Activated naive CD8-positive, alpha-beta T cell treated with anti-CD3 and anti-CD28 coated beads for 36 hours (primary cell): ENCODE measurements around the gene SLC9A4. TPM values are rescaled to one million over a fixed set of nuclear protein-coding genes. Genes with fewer than 3 reads are reported as not detected.

Source experiments
- DNase-seq: peaks from one replicate; pipeline ENCODE4 v3.0.0; 2021
- H3K27ac Mint-ChIP-seq: one replicate; pipeline ENCODE4 v1.8.0; 2022; ENCODE audit warnings: mild to moderate bottlenecking, moderate library complexity, mixed read lengths
- H3K27me3 Mint-ChIP-seq: one replicate; pipeline ENCODE4 v1.8.0; 2022; ENCODE audit warnings: mild to moderate bottlenecking, mixed read lengths
- H3K36me3 Mint-ChIP-seq: one replicate; pipeline ENCODE4 v1.8.0; 2021; ENCODE audit warnings: mild to moderate bottlenecking, mixed read lengths
- H3K4me1 Mint-ChIP-seq: one replicate; pipeline ENCODE4 v1.8.0; 2021; ENCODE audit warnings: mixed read lengths
- H3K4me3 Mint-ChIP-seq: one replicate; pipeline ENCODE4 v1.8.0; 2022; ENCODE audit warnings: mild to moderate bottlenecking, moderate library complexity, mixed read lengths
- H3K9me3 Mint-ChIP-seq: one replicate; pipeline ENCODE4 v1.8.0; 2022; ENCODE audit warnings: mixed read lengths
- total RNA-seq, 2 experiments: library from RNA; stranded (reverse); gene quantifications; one replicate each; pipeline ENCODE4 v1.2.3, GENCODE V29; 2021

Gene SLC9A4
- total RNA-seq, 2 experiments from 2014 or later, result not detected

- Mint-ChIP-seq H3K4me1 (peaks cover 10% of the 10 kb centered on the region), H3K36me3 (peaks cover 3% of the 10 kb centered on the region), H3K9me3 (peaks cover 7% of the 10 kb centered on the region), H3K27ac (no peak overlapping the region), H3K27me3 (peaks cover 19% of the 10 kb centered on the region), H3K4me3 (no peak overlapping the region)
- DNase-seq, result no peak
Measured at GRCh38 chr2:102505290-102505689, 32.3 kb downstream of the SLC9A4 start.

- Mint-ChIP-seq H3K4me1 (peaks cover 13% of the 10 kb centered on the region), H3K9me3 (peaks cover 7% of the 10 kb centered on the region), H3K27me3 (peaks cover 24% of the 10 kb centered on the region), H3K27ac (no peak overlapping the region), H3K36me3 (peaks cover 3% of the 10 kb centered on the region), H3K4me3 (no peak overlapping the region)
- no peak for DNase-seq
Measured at GRCh38 chr2:102506743-102507142, 33.7 kb downstream of the SLC9A4 start.

GRCh38 chr2:102508863-102509262, 35.8 kb downstream of the SLC9A4 start:
- H3K4me1 Mint-ChIP-seq, result peaks cover 13% of the 10 kb centered on the region

GRCh38 chr2:102509749-102510148, 36.7 kb downstream of the SLC9A4 start:
- Mint-ChIP-seq H3K36me3 (peaks cover 3% of the 10 kb centered on the region), H3K4me1 (peaks cover 13% of the 10 kb centered on the region), H3K4me3 (no peak overlapping the region), H3K27me3 (peaks cover 34% of the 10 kb centered on the region), H3K9me3 (peaks cover 7% of the 10 kb centered on the region), H3K27ac (no peak overlapping the region)
- DNase-seq, result no peak

More at GRCh38 chr2:102508863-102509262, 35.8 kb downstream of the SLC9A4 start:
- H3K9me3 Mint-ChIP-seq, result peaks cover 7% of the 10 kb centered on the region
- peaks cover 3% of the 10 kb centered on the region for H3K36me3 Mint-ChIP-seq
- H3K27me3 Mint-ChIP-seq, result peaks cover 34% of the 10 kb centered on the region
- H3K4me3 Mint-ChIP-seq, result no peak overlapping the region
- DNase-seq, result no peak
- H3K27ac Mint-ChIP-seq, result no peak overlapping the region

- no peak for DNase-seq
- H3K9me3 Mint-ChIP-seq, result peaks cover 7% of the 10 kb centered on the region
- H3K27me3 Mint-ChIP-seq, result peaks cover 34% of the 10 kb centered on the region
- H3K4me3 Mint-ChIP-seq, result no peak overlapping the region
- peaks cover 13% of the 10 kb centered on the region for H3K4me1 Mint-ChIP-seq
- H3K27ac Mint-ChIP-seq, result no peak overlapping the region
- H3K36me3 Mint-ChIP-seq, result peaks cover 3% of the 10 kb centered on the region
Measured at GRCh38 chr2:102510791-102511575, 38.0 kb downstream of the SLC9A4 start.

GRCh38 chr2:102512161-102512560, 39.1 kb downstream of the SLC9A4 start:
- Mint-ChIP-seq H3K36me3 (peaks cover 3% of the 10 kb centered on the region), H3K4me1 (peaks cover 13% of the 10 kb centered on the region), H3K4me3 (no peak overlapping the region), H3K9me3 (peaks cover 7% of the 10 kb centered on the region), H3K27me3 (peaks cover 27% of the 10 kb centered on the region), H3K27ac (no peak overlapping the region)
- no peak for DNase-seq

GRCh38 chr2:102513355-102513939, 40.4 kb downstream of the SLC9A4 start:
- peaks cover 3% of the 10 kb centered on the region for H3K36me3 Mint-ChIP-seq
- H3K4me3 Mint-ChIP-seq, result no peak overlapping the region
- H3K27me3 Mint-ChIP-seq, result peaks cover 23% of the 10 kb centered on the region

GRCh38 chr2:102514061-102514785, 41.2 kb downstream of the SLC9A4 start:
- no peak overlapping the region for H3K27ac Mint-ChIP-seq
- DNase-seq, result no peak

More at GRCh38 chr2:102513355-102513939, 40.4 kb downstream of the SLC9A4 start:
- Mint-ChIP-seq H3K9me3 (peaks cover 7% of the 10 kb centered on the region), H3K27ac (no peak overlapping the region), H3K4me1 (peaks cover 18% of the 10 kb centered on the region)
- no peak for DNase-seq

GRCh38 chr2:102515851-102516250, 42.8 kb downstream of the SLC9A4 start:
- no peak overlapping the region for H3K27ac Mint-ChIP-seq
- H3K4me1 Mint-ChIP-seq, result peaks cover 6% of the 10 kb centered on the region
- H3K4me3 Mint-ChIP-seq, result no peak overlapping the region
- no peaks in the 10 kb centered on the region for H3K9me3 Mint-ChIP-seq
- no peak for DNase-seq
- no peaks in the 10 kb centered on the region for H3K36me3 Mint-ChIP-seq
- H3K27me3 Mint-ChIP-seq, result peaks cover 13% of the 10 kb centered on the region

More at GRCh38 chr2:102514061-102514785, 41.2 kb downstream of the SLC9A4 start:
- Mint-ChIP-seq H3K4me3 (no peak overlapping the region), H3K9me3 (peaks cover 5% of the 10 kb centered on the region), H3K36me3 (peaks cover 3% of the 10 kb centered on the region), H3K4me1 (peaks cover 15% of the 10 kb centered on the region), H3K27me3 (peaks cover 18% of the 10 kb centered on the region)

- Mint-ChIP-seq H3K9me3 (no peaks in the 10 kb centered on the region), H3K36me3 (no peaks in the 10 kb centered on the region), H3K4me1 (peaks cover 6% of the 10 kb centered on the region), H3K27me3 (no peaks in the 10 kb centered on the region), H3K4me3 (no peak overlapping the region), H3K27ac (no peak overlapping the region)
- no peak for DNase-seq
Measured at GRCh38 chr2:102518170-102518569, 45.1 kb downstream of the SLC9A4 start.

- Mint-ChIP-seq H3K27me3 (no peaks in the 10 kb centered on the region), H3K4me1 (peaks cover 6% of the 10 kb centered on the region), H3K27ac (no peak overlapping the region), H3K9me3 (no peaks in the 10 kb centered on the region), H3K36me3 (no peaks in the 10 kb centered on the region), H3K4me3 (no peak overlapping the region)
- DNase-seq, result peak; percentile 16
Measured at GRCh38 chr2:102520009-102520408, 47.0 kb downstream of the SLC9A4 start.

GRCh38 chr2:102520801-102521200, 47.8 kb downstream of the SLC9A4 start:
- Mint-ChIP-seq H3K4me3 (no peak overlapping the region), H3K27me3 (no peaks in the 10 kb centered on the region)

GRCh38 chr2:102522162-102522561, 49.1 kb downstream of the SLC9A4 start:
- no peak overlapping the region for H3K27ac Mint-ChIP-seq
- DNase-seq, result no peak
- H3K27me3 Mint-ChIP-seq, result no peaks in the 10 kb centered on the region
- H3K36me3 Mint-ChIP-seq, result no peaks in the 10 kb centered on the region
- no peak overlapping the region for H3K4me3 Mint-ChIP-seq
- no peaks in the 10 kb centered on the region for H3K9me3 Mint-ChIP-seq
- H3K4me1 Mint-ChIP-seq, result peaks cover 6% of the 10 kb centered on the region

More at GRCh38 chr2:102520801-102521200, 47.8 kb downstream of the SLC9A4 start:
- Mint-ChIP-seq H3K9me3 (no peaks in the 10 kb centered on the region), H3K4me1 (peaks cover 6% of the 10 kb centered on the region), H3K27ac (no peak overlapping the region), H3K36me3 (no peaks in the 10 kb centered on the region)
- DNase-seq, result no peak

- no peaks in the 10 kb centered on the region for H3K36me3 Mint-ChIP-seq
- H3K4me1 Mint-ChIP-seq, result peaks cover 4% of the 10 kb centered on the region
- H3K27me3 Mint-ChIP-seq, result peaks cover 3% of the 10 kb centered on the region
- no peak overlapping the region for H3K4me3 Mint-ChIP-seq
- no peaks in the 10 kb centered on the region for H3K9me3 Mint-ChIP-seq
- DNase-seq, result no peak
- no peak overlapping the region for H3K27ac Mint-ChIP-seq
Measured at GRCh38 chr2:102522890-102523289, 49.9 kb downstream of the SLC9A4 start.

- no peak overlapping the region for H3K27ac Mint-ChIP-seq
- H3K27me3 Mint-ChIP-seq, result peaks cover 3% of the 10 kb centered on the region
- no peaks in the 10 kb centered on the region for H3K4me1 Mint-ChIP-seq
- no peaks in the 10 kb centered on the region for H3K9me3 Mint-ChIP-seq
- no peaks in the 10 kb centered on the region for H3K36me3 Mint-ChIP-seq
- no peak for DNase-seq
- H3K4me3 Mint-ChIP-seq, result no peak overlapping the region
Measured at GRCh38 chr2:102523651-102524050, 50.6 kb downstream of the SLC9A4 start.
